ENCODE measurements around the gene CAV1. TPM values are rescaled to one million over a fixed set of nuclear protein-coding genes. Genes with fewer than 3 reads are reported as not detected.

Gene CAV1
- total RNA-seq, 4 donors from 2014 or later: 21.7 to 171 (median 86.8) TPM

GRCh38 chr7:116487907-116488521 is 36.8 kb upstream of the CAV1 start:
- no peak for DNase-seq
- Histone ChIP-seq H3K9me3 (no peaks in the 10 kb centered on the region), H3K4me1 (no peaks in the 10 kb centered on the region), H3K36me3 (no peaks in the 10 kb centered on the region), H3K27ac (no peak overlapping the region), H3K27me3 (no peaks in the 10 kb centered on the region), H3K4me3 (no peak overlapping the region)
- intact Hi-C loops (cut with DNase I): no loop called here
- TF ChIP-seq POLR2A (IDR thresholded peaks at IDR 0.05): no peak
- no peak for TF ChIP-seq CTCF (IDR thresholded peaks at IDR 0.05)
- 70 to 80% methylated on average over 5 of the region's 5 CpGs for WGBS, 2 donors

GRCh38 chr7:116490351-116490750 is 34.5 kb upstream of the CAV1 start:
- H3K27me3 ChIP-seq: no peaks in the 10 kb centered on the region
- H3K27ac ChIP-seq: no peak overlapping the region
- H3K9me3 ChIP-seq: no peaks in the 10 kb centered on the region
- 64 to 65% methylated on average over 2 of the region's 2 CpGs for WGBS, 2 donors
- intact Hi-C loops (cut with DNase I): no loop called here
- TF ChIP-seq POLR2A (IDR thresholded peaks at IDR 0.05) (no peak), CTCF (IDR thresholded peaks at IDR 0.05) (no peak)
- no peaks in the 10 kb centered on the region for H3K4me1 ChIP-seq
- no peak for DNase-seq
- no peak overlapping the region for H3K4me3 ChIP-seq
- no peaks in the 10 kb centered on the region for H3K36me3 ChIP-seq

GRCh38 chr7:116491887-116492653 is 32.8 kb upstream of the CAV1 start:
- Histone ChIP-seq H3K4me1 (no peaks in the 10 kb centered on the region), H3K4me3 (no peak overlapping the region), H3K27ac (no peak overlapping the region), H3K36me3 (no peaks in the 10 kb centered on the region), H3K9me3 (no peaks in the 10 kb centered on the region), H3K27me3 (no peaks in the 10 kb centered on the region)
- TF ChIP-seq POLR2A (IDR thresholded peaks at IDR 0.05) (no peak), CTCF (IDR thresholded peaks at IDR 0.05) (no peak)
- WGBS, 2 donors: 58 to 78% methylated on average over 3 of the region's 3 CpGs
- intact Hi-C loops (cut with DNase I): no loop called here
- no peak for DNase-seq

- H3K4me1 ChIP-seq: no peaks in the 10 kb centered on the region
- TF ChIP-seq CTCF (IDR thresholded peaks at IDR 0.05): no peak
- no peaks in the 10 kb centered on the region for H3K9me3 ChIP-seq
- DNase-seq: no peak
- H3K4me3 ChIP-seq: no peak overlapping the region
- intact Hi-C loops (cut with DNase I): no loop called here
- no peaks in the 10 kb centered on the region for H3K36me3 ChIP-seq
- WGBS, 2 donors: 86 to 90% methylated on average over 3 of the region's 3 CpGs
- H3K27ac ChIP-seq: no peak overlapping the region
- no peaks in the 10 kb centered on the region for H3K27me3 ChIP-seq
Measured at GRCh38 chr7:116492654-116493109, 32.2 kb upstream of the CAV1 start.

GRCh38 chr7:116493449-116493848 is 31.4 kb upstream of the CAV1 start:
- 45 to 53% methylated on average over 1 of the region's 1 CpG for WGBS, 2 donors
- Histone ChIP-seq H3K9me3 (no peaks in the 10 kb centered on the region), H3K27me3 (no peaks in the 10 kb centered on the region), H3K36me3 (no peaks in the 10 kb centered on the region), H3K27ac (no peak overlapping the region), H3K4me1 (no peaks in the 10 kb centered on the region), H3K4me3 (no peak overlapping the region)
- intact Hi-C loops (cut with DNase I): no loop called here
- no peak for TF ChIP-seq POLR2A (IDR thresholded peaks at IDR 0.05)
- no peak for TF ChIP-seq CTCF (IDR thresholded peaks at IDR 0.05)
- DNase-seq: no peak
